LoVo (cell line): Measurements from ENCODE around the gene TTC33.
"Not testable (repeated sequence)": the region's sequence is repeated elsewhere in the genome, so short reads cannot be mapped to it uniquely, and the experiment has no call there.

ENCODE experiments used
- DNase-seq: peaks from one replicate; pipeline ENCODE4 v3.0.0-alpha.2; 2016; ENCODE audit warnings: low spot score

TTC33 gene, protein sequence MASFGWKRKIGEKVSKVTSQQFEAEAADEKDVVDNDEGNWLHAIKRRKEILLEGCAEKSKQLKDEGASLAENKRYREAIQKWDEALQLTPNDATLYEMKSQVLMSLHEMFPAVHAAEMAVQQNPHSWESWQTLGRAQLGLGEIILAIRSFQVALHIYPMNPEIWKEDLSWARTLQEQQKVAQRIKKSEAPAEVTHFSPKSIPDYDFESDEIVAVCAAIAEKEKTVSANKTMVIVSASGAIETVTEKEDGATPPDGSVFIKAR

DNA sequence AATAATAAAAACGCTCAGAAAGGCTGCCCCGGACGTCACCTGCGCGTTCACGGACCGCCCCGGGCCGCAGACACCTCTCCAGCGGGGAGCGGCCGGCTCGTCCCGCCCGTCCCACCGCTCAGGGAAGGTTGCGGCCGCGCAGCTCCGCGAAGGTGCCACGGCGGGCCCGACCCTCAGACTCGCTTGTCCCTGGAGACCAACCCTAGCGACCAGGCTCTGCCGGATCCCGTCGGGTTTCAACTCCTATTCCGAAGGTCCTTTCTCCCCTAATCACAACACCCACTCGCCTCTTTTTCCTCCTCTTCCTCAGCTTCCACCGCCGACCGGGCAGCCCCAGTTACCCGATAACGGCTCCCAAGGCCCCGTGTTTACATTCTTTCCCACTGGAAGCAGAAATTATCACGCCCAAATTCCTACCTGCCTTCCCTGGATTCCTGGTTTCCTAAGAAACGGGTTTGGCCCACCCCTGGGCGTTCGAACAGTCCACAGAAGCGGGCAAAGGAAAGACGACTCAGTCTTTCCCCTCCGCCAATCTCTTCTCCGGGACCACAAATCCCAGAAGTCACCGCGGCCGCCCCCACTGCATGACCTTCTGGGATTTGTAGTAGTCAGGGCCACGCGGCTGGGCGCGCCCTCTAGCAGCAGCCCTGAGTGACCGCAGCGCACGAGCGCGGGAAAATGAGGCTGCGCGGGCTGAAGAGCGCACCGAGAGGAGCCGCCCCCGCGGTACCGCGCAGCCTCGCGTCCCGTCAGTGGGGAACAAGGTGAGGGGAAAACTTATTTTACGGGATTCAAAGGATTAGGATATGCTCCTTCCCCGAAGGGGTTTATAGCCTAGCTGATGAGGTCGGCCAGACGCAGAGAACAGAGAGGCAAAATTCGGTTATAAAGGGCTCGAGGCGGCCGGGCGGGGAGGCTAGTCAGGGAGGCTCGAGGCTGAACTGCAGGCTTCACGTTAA is at the start of gene TTC33:
Gene TTC33 (minus strand): TSS at position 555 of the 959 bp plus-strand sequence. CDS start 8,943 bp downstream, outside the sequence.
- peak; percentile 97 for DNase-seq

- no peak for DNase-seq
Measured at GRCh38 chr5:40801771-40802562, 46.2 kb upstream of the TTC33 start.

DNA sequence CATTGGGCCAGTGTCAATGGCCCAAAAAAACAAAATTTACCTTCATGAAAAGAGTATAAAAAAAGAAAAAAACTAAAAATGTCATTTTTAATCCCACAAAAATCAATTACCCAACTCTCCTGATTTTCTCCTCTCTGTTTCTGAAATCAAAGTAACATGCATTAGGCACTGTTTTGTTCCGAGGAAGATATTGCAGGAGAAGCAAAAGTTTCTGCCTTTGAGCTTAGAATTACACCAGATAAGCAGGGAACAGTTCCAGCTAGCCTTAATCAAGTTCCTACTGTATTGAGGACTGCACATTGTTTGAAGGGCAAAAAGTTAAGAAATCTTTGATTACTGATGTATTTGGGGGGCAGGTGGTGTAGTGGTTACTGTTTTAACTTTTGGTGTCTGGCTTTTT is 43.5 kb upstream of the TTC33 start:
- DNase-seq, result no peak

DNA sequence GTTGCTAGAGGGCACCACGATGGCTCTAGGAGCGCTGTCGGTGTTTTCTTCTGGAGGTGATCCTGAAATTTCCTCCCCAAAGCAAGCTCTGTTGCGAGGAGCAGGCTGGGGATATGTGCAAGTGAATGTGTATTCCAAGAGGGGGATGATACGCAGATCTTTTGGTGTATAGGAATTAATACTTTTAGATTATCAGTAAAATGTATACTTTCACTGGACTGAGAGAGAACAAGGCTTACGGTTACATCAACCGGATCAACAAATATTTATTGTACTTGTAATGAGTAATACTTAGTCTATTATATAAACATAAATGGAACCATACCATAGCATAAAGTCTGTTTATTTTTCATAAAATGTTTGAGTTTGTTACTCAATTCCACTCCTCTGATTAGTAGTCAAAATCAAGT is 43.0 kb upstream of the TTC33 start:
- peak; percentile 67 for DNase-seq

- DNase-seq, result peak; percentile 97
Measured at GRCh38 chr5:40798012-40798800, 42.4 kb upstream of the TTC33 start, which contains the start of gene PRKAA1. Gene PRKAA1, minus strand, starts transcription at chr5:40798374. Its CDS starts 185 bp downstream, at chr5:40798189.

DNA sequence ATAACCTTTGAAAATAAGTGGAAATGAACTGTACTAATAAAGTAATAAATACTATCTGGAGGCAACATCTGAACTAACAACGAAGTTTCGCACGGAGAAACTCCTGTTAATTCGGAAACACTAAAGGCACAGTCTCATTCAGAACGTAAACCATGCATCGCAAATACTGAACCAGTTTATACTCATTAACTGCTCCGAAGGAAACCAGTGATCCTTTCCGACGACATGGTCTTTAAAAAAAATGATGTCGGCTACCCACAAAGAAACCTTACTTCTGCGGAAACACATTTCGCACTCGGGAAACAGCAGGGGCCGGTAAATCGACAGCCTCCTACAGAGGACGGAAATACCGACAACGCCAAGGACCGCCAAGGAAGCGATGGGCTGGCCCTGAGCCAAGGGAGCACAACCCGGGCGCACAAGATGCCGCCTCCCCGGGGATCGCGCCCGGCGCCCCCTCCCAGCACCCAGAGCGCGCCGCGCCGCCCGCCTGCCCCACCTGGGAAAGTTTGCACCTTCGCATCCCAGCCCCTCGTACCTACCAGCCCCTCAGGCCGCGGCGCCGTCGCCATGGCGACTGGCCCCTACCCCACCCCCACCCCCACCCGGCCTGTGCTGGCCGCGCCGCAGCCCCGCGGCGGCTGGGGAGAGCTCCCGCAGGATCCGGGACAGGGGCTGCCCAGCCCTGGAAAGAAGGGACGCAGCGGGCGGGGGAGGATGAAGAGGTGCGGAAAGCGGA is 41.7 kb upstream of the TTC33 start:
- peak; percentile 76 for DNase-seq

DNA sequence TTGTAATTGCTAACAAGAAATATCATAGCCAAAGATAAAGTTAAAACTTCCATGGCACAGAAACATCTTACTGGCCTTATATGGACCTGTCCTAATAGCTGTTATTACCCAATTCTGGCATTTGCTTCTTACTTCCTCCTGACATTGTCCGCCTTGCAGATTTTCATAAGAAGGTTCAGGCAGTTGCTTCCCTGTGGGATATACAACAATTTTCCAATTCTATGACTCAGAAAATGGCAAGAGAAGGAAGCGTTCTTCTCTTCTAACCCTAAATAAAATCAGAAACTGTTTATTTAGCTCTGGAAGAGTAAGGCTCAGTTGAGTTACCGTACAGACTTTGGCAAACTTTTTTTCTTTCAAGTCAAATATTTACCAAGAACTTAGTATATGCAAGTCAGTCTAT is 40.7 kb upstream of the TTC33 start:
- no peak for DNase-seq

GRCh38 chr5:40794877-40795276 is 39.1 kb upstream of the TTC33 start:
- DNase-seq, result not testable (repeated sequence)

DNA sequence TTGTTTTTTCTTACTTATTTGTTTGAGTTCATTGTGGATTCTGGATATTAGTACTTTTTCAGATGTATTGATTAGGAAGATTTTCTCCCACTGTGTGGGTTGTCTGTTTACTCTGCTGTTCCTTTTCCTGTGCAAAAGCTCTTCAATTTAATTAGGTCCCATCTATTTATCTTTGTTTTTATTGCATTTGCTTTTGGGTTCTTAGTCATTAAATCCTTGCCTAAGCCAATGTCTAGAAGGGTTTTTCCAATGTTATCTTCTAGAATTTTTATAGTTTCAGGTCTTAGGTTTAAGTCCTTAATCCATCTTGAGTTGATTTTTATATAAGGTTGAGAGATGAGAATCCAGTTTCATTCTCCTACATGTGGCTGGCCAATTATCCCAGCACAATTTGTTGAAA is 38.6 kb upstream of the TTC33 start:
- DNase-seq, result not testable (repeated sequence)

DNA sequence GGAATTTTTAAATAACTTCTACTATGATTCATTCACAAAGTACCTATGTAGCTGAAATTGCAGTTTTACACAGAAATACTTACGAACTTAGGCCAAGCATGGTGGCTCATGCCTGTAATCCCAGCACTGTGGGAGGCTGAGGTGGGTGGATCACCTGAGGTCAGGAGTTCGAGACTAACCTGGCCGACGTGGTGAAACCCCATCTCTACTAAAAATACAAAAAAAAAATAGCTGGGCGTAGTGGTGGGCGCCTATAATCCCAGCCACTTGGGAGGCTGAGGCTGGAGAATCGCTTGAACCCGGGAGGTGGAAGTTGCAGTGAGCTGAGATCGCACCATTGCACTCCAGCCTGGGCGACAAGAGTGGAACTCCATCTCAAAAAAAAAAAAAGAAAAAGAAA is 36.9 kb upstream of the TTC33 start:
- DNase-seq, result not testable (repeated sequence)

DNA sequence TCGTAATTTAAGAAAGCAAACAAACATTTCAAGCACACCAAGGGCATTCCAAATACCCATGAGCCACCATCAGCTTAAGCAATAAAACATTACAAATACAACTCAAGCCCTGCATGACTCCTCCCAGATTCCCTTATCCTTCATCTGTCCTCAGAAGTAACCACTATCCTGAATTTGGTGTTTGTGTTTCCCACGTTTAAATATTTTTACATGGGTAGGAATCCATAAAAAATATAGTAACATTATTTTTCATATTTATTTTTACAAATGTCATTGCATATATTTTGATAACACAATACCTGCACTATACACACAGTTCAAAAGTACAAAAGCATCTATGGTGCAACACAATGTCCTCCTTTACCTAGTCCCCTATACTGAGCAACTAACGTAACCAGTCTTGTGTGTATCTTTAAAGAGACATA is 36.0 kb upstream of the TTC33 start:
- peak; percentile 33 for DNase-seq

DNA sequence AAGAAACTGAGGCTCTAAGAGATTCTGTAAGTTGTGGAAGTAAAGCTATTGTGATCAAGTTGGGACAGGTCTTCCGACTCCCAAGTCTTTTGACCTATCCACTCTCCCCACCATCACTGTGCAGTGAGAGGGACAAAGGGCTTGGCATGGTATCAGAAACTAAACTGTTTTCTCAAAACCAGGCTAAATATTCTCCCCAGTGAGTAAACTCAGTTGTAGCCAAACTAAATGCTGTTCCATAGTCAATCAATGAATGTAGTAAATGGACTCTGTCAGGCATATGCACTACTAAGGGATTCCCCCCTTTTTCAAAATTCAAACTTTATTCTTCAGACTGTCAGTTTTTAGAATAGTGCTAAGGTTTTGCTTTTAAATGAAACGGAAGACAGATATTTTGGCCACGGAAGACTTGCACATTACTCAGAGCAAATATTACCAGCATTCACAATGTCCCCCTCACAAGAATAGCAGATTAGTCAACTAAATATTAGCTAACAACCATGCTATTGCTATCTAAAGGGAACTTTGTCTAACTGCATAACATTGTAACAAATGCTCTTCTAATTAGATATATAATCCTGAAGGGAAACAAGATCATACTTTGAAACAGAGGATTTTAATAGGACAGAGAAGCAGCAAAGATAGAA is 35.3 kb upstream of the TTC33 start:
- no peak for DNase-seq

- not testable (repeated sequence) for DNase-seq
Measured at GRCh38 chr5:40788941-40789340, 33.2 kb upstream of the TTC33 start.

GRCh38 chr5:40787986-40788385 is 32.2 kb upstream of the TTC33 start:
- no peak for DNase-seq

GRCh38 chr5:40786664-40787063 is 30.9 kb upstream of the TTC33 start:
- not testable (repeated sequence) for DNase-seq

GRCh38 chr5:40784916-40785315 is 29.2 kb upstream of the TTC33 start:
- no peak for DNase-seq

DNA sequence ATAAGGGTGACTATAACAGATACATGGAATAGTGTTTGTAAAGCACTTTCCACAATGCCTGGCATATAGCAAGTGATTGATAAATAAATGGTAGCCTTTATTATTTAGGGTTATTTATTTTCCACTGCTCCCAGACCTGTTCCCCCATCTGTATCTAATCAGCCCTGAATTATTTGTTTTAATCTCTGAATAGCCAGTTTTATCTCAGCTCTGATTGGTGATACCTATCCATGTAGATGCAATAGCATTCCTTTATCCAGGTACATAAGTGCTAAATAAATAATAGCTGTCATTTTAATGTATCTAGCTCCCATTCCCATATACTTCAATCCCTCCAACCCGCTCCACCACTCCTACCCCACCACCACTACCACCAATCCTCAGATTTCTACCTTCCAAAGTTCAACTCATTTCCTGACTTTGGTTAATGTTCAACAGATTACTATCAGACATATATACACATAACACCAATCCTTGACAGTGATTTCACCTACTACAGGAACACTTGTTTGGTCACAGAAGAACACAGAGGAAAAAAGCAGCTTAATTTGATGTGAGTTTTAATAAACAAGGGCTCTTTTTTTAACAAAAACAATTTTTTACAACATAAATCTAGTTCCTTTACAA is 28.4 kb upstream of the TTC33 start:
- peak; percentile 73 for DNase-seq

DNA sequence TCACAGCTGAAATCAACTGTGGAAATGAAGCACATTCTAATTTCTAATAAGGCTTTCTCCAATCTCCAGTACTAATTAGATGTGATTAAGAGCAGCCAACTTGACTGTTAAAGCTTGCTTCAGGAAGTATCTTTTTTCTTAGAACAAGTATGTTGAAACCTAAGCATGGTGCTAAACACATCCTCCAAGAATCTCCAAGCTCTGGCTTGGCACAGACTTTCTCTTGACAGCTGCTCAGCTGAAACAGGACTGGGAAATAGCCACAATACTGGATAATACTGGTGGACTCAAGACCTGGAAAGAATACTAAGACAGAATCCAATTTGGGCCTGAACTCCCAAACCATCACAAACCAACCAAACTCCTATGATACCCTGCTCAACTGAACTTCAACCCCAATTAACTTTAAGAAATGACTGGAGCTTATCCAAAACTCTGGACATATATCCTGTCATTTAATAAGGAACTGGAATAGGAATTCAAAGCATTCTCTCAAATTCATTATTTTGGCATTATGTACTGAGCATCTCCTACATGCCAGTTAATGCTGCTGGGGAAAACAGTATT is 26.2 kb upstream of the TTC33 start:
- DNase-seq, result no peak

GRCh38 chr5:40780858-40781257 is 25.1 kb upstream of the TTC33 start:
- DNase-seq, result no peak
